ENCODE data around the gene PEPD. TPM values are rescaled to one million over a fixed set of nuclear protein-coding genes. Genes with fewer than 3 reads are reported as not detected.

PEPD gene
- total and polyA plus RNA-seq, 4 donors = 37.3 to 211 (median 117) TPM

- no peaks in the 10 kb centered on the region for H3K9me3 ChIP-seq (ENCODE audit: control insufficient read depth in 4 of 4, low read length in 3 of 4)
- H3K27ac ChIP-seq (ENCODE audit: low read depth in 1 of 2, low read length in 2 of 2) = no peak overlapping the region
- peaks cover 0 to 2% (median 0%) of the 10 kb centered on the region in 4 donors for H3K36me3 ChIP-seq (ENCODE audit: control insufficient read depth in 4 of 4, insufficient read depth in 3 of 4, low read depth in 1 of 4, low read length in 3 of 4)
- H3K4me1 ChIP-seq (ENCODE audit: control insufficient read depth in 4 of 4, insufficient read depth in 4 of 4, low read length in 3 of 4) = no peaks in the 10 kb centered on the region
- DNase-seq (ENCODE audit: low spot score) = no peak
- TF ChIP-seq, protein P1, sequence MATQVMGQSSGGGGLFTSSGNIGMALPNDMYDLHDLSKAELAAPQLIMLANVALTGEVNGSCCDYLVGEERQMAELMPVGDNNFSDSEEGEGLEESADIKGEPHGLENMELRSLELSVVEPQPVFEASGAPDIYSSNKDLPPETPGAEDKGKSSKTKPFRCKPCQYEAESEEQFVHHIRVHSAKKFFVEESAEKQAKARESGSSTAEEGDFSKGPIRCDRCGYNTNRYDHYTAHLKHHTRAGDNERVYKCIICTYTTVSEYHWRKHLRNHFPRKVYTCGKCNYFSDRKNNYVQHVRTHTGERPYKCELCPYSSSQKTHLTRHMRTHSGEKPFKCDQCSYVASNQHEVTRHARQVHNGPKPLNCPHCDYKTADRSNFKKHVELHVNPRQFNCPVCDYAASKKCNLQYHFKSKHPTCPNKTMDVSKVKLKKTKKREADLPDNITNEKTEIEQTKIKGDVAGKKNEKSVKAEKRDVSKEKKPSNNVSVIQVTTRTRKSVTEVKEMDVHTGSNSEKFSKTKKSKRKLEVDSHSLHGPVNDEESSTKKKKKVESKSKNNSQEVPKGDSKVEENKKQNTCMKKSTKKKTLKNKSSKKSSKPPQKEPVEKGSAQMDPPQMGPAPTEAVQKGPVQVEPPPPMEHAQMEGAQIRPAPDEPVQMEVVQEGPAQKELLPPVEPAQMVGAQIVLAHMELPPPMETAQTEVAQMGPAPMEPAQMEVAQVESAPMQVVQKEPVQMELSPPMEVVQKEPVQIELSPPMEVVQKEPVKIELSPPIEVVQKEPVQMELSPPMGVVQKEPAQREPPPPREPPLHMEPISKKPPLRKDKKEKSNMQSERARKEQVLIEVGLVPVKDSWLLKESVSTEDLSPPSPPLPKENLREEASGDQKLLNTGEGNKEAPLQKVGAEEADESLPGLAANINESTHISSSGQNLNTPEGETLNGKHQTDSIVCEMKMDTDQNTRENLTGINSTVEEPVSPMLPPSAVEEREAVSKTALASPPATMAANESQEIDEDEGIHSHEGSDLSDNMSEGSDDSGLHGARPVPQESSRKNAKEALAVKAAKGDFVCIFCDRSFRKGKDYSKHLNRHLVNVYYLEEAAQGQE (IDR thresholded peaks at IDR 0.05) = no peak
- TF ChIP-seq ZBTB33 (IDR thresholded peaks at IDR 0.05) (no peak), CTCF (IDR thresholded peaks at IDR 0.05; ENCODE audit: low read depth, low read length, missing input control) (no peak), YY1 (IDR thresholded peaks at IDR 0.05) (no peak), HNF4G (IDR thresholded peaks at IDR 0.05) (no peak), HNF4A (conservative IDR thresholded peaks at IDR 0.05) (no peak), ATF3 (IDR thresholded peaks at IDR 0.05) (no peak), RXRA (IDR thresholded peaks at IDR 0.05) (no peak), JUND (IDR thresholded peaks at IDR 0.05) (no peak), GABPA (IDR thresholded peaks at IDR 0.05 in 1 of 2, conservative IDR thresholded peaks at IDR 0.05 in 1 of 2) (no peak), NR2F2 (IDR thresholded peaks at IDR 0.05) (no peak)
- H3K4me3 ChIP-seq (ENCODE audit: low read depth in 1 of 3, low read length in 3 of 3) = no peak overlapping the region
- 70% methylated on average over 17 of the region's 17 CpGs for WGBS
- H3K9ac ChIP-seq (ENCODE audit: low read depth in 1 of 2, low read length in 2 of 2) = no peak overlapping the region
- no peaks in the 10 kb centered on the region for H3K27me3 ChIP-seq (ENCODE audit: control insufficient read depth in 4 of 4, insufficient read depth in 4 of 4, low read length in 3 of 4)
These were observed 91.5 kb downstream of the PEPD start for GRCh38 chr19:33429891-33430673.

- Histone ChIP-seq H3K4me1 (ENCODE audit: control insufficient read depth in 4 of 4, insufficient read depth in 4 of 4, low read length in 3 of 4) (no peaks in the 10 kb centered on the region), H3K27ac (ENCODE audit: low read depth in 1 of 2, low read length in 2 of 2) (no peak overlapping the region), H3K4me3 (ENCODE audit: low read depth in 1 of 3, low read length in 3 of 3) (no peak overlapping the region), H3K9ac (ENCODE audit: low read depth in 1 of 2, low read length in 2 of 2) (no peak overlapping the region), H3K9me3 (ENCODE audit: control insufficient read depth in 4 of 4, low read length in 3 of 4) (no peaks in the 10 kb centered on the region), H3K27me3 (ENCODE audit: control insufficient read depth in 4 of 4, insufficient read depth in 4 of 4, low read length in 3 of 4) (no peaks in the 10 kb centered on the region), H3K36me3 (ENCODE audit: control insufficient read depth in 4 of 4, insufficient read depth in 3 of 4, low read depth in 1 of 4, low read length in 3 of 4) (peaks cover 0 to 2% (median 1%) of the 10 kb centered on the region in 4 donors)
- 91% methylated on average over 5 of the region's 5 CpGs for WGBS
- TF ChIP-seq, protein P2, sequence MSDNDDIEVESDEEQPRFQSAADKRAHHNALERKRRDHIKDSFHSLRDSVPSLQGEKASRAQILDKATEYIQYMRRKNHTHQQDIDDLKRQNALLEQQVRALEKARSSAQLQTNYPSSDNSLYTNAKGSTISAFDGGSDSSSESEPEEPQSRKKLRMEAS (IDR thresholded peaks at IDR 0.05) = no peak
- TF ChIP-seq JUND (IDR thresholded peaks at IDR 0.05) (no peak), FOXA2 (IDR thresholded peaks at IDR 0.05) (no peak), GABPA (IDR thresholded peaks at IDR 0.05 in 1 of 2, conservative IDR thresholded peaks at IDR 0.05 in 1 of 2) (no peak), FOXA1 (IDR thresholded peaks at IDR 0.05) (no peak), ZBTB33 (IDR thresholded peaks at IDR 0.05) (no peak), SP1 (IDR thresholded peaks at IDR 0.05) (no peak), ATF3 (IDR thresholded peaks at IDR 0.05) (no peak), HNF4A (conservative IDR thresholded peaks at IDR 0.05) (no peak), EGR1 (IDR thresholded peaks at IDR 0.05; ENCODE audit: low read depth in 2 of 2) (no peak), YY1 (IDR thresholded peaks at IDR 0.05) (no peak), TAF1 (conservative IDR thresholded peaks at IDR 0.05) (no peak), NR2F2 (IDR thresholded peaks at IDR 0.05) (no peak), RAD21 (IDR thresholded peaks at IDR 0.05) (no peak)
- DNase-seq (ENCODE audit: low spot score) = no peak
These were observed 92.9 kb downstream of the PEPD start for GRCh38 chr19:33428627-33429125.

Data from liver (tissue), 9 donors.